ENCODE measurements around the gene XPR1.

DNA sequence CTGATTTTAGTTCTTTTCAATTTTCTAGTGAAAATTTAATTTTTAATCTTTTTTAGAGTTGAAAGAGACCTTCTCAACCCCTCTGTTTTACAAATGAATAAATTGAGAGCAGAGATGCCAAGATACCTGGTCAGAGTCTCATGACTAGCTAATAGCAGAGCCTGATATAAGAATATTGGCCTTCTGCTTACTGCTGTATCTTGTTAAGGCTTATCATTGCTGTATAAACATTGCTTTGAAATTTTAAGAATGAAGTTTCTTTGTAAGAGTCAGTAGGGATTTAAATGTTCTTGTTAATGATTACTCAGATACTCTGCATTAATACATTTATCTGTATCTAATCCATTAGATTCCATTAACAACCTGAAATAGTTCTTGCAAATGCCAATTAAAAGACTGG, 9.8 kb downstream of the XPR1 start:
- no peak for TF ChIP-seq POLR2AphosphoS5 (IDR thresholded peaks at IDR 0.05)
- TF ChIP-seq, protein P1, sequence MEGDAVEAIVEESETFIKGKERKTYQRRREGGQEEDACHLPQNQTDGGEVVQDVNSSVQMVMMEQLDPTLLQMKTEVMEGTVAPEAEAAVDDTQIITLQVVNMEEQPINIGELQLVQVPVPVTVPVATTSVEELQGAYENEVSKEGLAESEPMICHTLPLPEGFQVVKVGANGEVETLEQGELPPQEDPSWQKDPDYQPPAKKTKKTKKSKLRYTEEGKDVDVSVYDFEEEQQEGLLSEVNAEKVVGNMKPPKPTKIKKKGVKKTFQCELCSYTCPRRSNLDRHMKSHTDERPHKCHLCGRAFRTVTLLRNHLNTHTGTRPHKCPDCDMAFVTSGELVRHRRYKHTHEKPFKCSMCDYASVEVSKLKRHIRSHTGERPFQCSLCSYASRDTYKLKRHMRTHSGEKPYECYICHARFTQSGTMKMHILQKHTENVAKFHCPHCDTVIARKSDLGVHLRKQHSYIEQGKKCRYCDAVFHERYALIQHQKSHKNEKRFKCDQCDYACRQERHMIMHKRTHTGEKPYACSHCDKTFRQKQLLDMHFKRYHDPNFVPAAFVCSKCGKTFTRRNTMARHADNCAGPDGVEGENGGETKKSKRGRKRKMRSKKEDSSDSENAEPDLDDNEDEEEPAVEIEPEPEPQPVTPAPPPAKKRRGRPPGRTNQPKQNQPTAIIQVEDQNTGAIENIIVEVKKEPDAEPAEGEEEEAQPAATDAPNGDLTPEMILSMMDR (IDR thresholded peaks at IDR 0.05), result no peak

Data from transverse colon (tissue), 4 donors.